Measurements from ENCODE around the gene COX8C.

The COX8C gene

GRCh38 chr14:93317875-93318807 is 28.8 kb upstream of the COX8C start:
- Histone ChIP-seq H3K9ac (ENCODE audit: low read depth, low read length) (no peak overlapping the region), H3K79me2 (ENCODE audit: insufficient read depth, low read length) (peaks cover 82% of the 10 kb centered on the region), H4K20me1 (ENCODE audit: insufficient read depth, low read length) (peaks cover 28% of the 10 kb centered on the region), H3K27ac (ENCODE audit: low read length) (no peak overlapping the region), H2AFZ (ENCODE audit: low read depth, low read length) (no peak overlapping the region), H3K27me3 (ENCODE audit: insufficient read depth, low read length, poor library complexity) (no peaks in the 10 kb centered on the region), H3K4me2 (ENCODE audit: insufficient read depth, low read length) (no peak overlapping the region), H3K36me3 (ENCODE audit: insufficient read depth, low read length) (peaks cover 3% of the 10 kb centered on the region; the same call in 1 of the 2 replicates), H3K4me1 (ENCODE audit: insufficient read depth, low read length) (no peaks in the 10 kb centered on the region), H3K4me3 (ENCODE audit: low read depth in 1 of 2, low read length in 2 of 2) (no peak overlapping the region), H3K9me3 (ENCODE audit: insufficient read depth, low read length, severe bottlenecking) (no peaks in the 10 kb centered on the region)
- DNase-seq (no peak), ATAC-seq (ENCODE audit: insufficient read depth, low read depth) (no peak)
- no peak for TF ChIP-seq EZH2 (IDR thresholded peaks at IDR 0.05; ENCODE audit: borderline replicate concordance, low read depth, low read length, severe bottlenecking)
- no peak for TF ChIP-seq CTCF (IDR thresholded peaks at IDR 0.05; ENCODE audit: borderline replicate concordance, extremely low read depth, low read length, poor library complexity, severe bottlenecking)

GRCh38 chr14:93318927-93319326 is 28.1 kb upstream of the COX8C start:
- no peak overlapping the region for H3K4me3 ChIP-seq (ENCODE audit: low read depth in 1 of 2, low read length in 2 of 2)
- no peak overlapping the region for H3K4me2 ChIP-seq (ENCODE audit: insufficient read depth, low read length)
- peaks cover 24% of the 10 kb centered on the region for H4K20me1 ChIP-seq (ENCODE audit: insufficient read depth, low read length)
- H3K27ac ChIP-seq (ENCODE audit: low read length): no peak overlapping the region
- no peak overlapping the region for H2AFZ ChIP-seq (ENCODE audit: low read depth, low read length)
- peaks cover 3% of the 10 kb centered on the region; the same call in 1 of the 2 replicates for H3K36me3 ChIP-seq (ENCODE audit: insufficient read depth, low read length)
- DNase-seq (no peak), ATAC-seq (ENCODE audit: insufficient read depth, low read depth) (no peak)
- TF ChIP-seq EZH2 (IDR thresholded peaks at IDR 0.05; ENCODE audit: borderline replicate concordance, low read depth, low read length, severe bottlenecking): no peak
- no peak for TF ChIP-seq CTCF (IDR thresholded peaks at IDR 0.05; ENCODE audit: borderline replicate concordance, extremely low read depth, low read length, poor library complexity, severe bottlenecking)
- H3K9me3 ChIP-seq (ENCODE audit: insufficient read depth, low read length, severe bottlenecking): no peaks in the 10 kb centered on the region
- no peaks in the 10 kb centered on the region for H3K27me3 ChIP-seq (ENCODE audit: insufficient read depth, low read length, poor library complexity)
- peaks cover 84% of the 10 kb centered on the region for H3K79me2 ChIP-seq (ENCODE audit: insufficient read depth, low read length)
- no peaks in the 10 kb centered on the region for H3K4me1 ChIP-seq (ENCODE audit: insufficient read depth, low read length)
- no peak overlapping the region for H3K9ac ChIP-seq (ENCODE audit: low read depth, low read length)

- peaks cover 29% of the 10 kb centered on the region for H4K20me1 ChIP-seq (ENCODE audit: insufficient read depth, low read length)
- H3K27ac ChIP-seq (ENCODE audit: low read length): no peak overlapping the region
- H3K4me2 ChIP-seq (ENCODE audit: insufficient read depth, low read length): no peak overlapping the region
- H3K9me3 ChIP-seq (ENCODE audit: insufficient read depth, low read length, severe bottlenecking): no peaks in the 10 kb centered on the region
- ATAC-seq (ENCODE audit: insufficient read depth, low read depth) (no peak), DNase-seq (no peak)
- H3K79me2 ChIP-seq (ENCODE audit: insufficient read depth, low read length): peaks cover 87% of the 10 kb centered on the region
- TF ChIP-seq EZH2 (IDR thresholded peaks at IDR 0.05; ENCODE audit: borderline replicate concordance, low read depth, low read length, severe bottlenecking) (no peak), CTCF (IDR thresholded peaks at IDR 0.05; ENCODE audit: borderline replicate concordance, extremely low read depth, low read length, poor library complexity, severe bottlenecking) (no peak)
- H3K36me3 ChIP-seq (ENCODE audit: insufficient read depth, low read length): peaks cover 3% of the 10 kb centered on the region; the same call in 1 of the 2 replicates
- H3K4me1 ChIP-seq (ENCODE audit: insufficient read depth, low read length): no peaks in the 10 kb centered on the region
- H3K4me3 ChIP-seq (ENCODE audit: low read depth in 1 of 2, low read length in 2 of 2): no peak overlapping the region
- no peaks in the 10 kb centered on the region for H3K27me3 ChIP-seq (ENCODE audit: insufficient read depth, low read length, poor library complexity)
- no peak overlapping the region for H2AFZ ChIP-seq (ENCODE audit: low read depth, low read length)
- H3K9ac ChIP-seq (ENCODE audit: low read depth, low read length): no peak overlapping the region
These were observed 27.5 kb upstream of the COX8C start for GRCh38 chr14:93319494-93319893.

Measured in DND-41 (cell line).